GM12878 (cell line): ENCODE measurements around the gene SHH. TPM values are rescaled to one million over a fixed set of nuclear protein-coding genes. Genes with fewer than 3 reads are reported as not detected.

ENCODE experiments used
- ATAC-seq: fragments of 200-7000 bp; cut with Tn5 transposase; 3 replicates; pipeline ENCODE4 v1.9.1; 2020; ENCODE audit warnings: mild to moderate bottlenecking, moderate library complexity
- BruUV-seq: library from RNA; stranded (reverse); fragments of 400-500 nt; replicated peaks from 2 replicates; lab custom pipeline; 2021; lab: Mats Ljungman, UMichigan
- CTCF ChIA-PET: fragments of 300-600 bp; sonication (Branson Sonifier 250); formaldehyde crosslinking; extraction: SDS; loops from one replicate; lab custom pipeline; 2021; ENCODE audit warnings: inconsistent platforms; lab: Yijun Ruan, JAX
- POLR2A ChIA-PET: fragments of 350-600 bp; formaldehyde crosslinking; extraction: SDS; loops from one replicate; lab custom pipeline; 2021; ENCODE audit warnings: inconsistent platforms; lab: Charles Lee
- RAD21 ChIA-PET: fragments of 300-600 bp; sonication (Branson Sonifier 250); formaldehyde crosslinking; loops from one replicate; lab custom pipeline; 2023; ENCODE audit warnings: antibody characterized with exemption; ENCODE audit not compliant: unreplicated experiment; lab: Charles Lee
- SMC1A ChIA-PET: fragments of 300-600 bp; sonication (Branson Sonifier 250); formaldehyde crosslinking; loops from one replicate; lab custom pipeline; 2023; ENCODE audit not compliant: unreplicated experiment, uncharacterized antibody; lab: Charles Lee
- DNase-seq: peaks from one replicate; pipeline ENCODE4 v3.0.0-alpha.2; 2011; ENCODE audit warnings: low read depth, low spot score
- FAIRE-seq: peaks from 3 replicates; lab custom pipeline; 2011; peaks lifted over from hg19 to GRCh38; lab: Jason Lieb, UNC
- H2AFZ ChIP-seq: 2 replicates; pipeline ENCODE4 v1.6.0; 2011; ENCODE audit warnings: low read depth, low read length, control low read depth; ENCODE audit not compliant: control insufficient read depth
- H3K27ac ChIP-seq: 2 replicates; pipeline ENCODE4 v1.5.1; 2011; ENCODE audit warnings: control low read depth; ENCODE audit not compliant: control insufficient read depth, insufficient read depth
- H3K27me3 ChIP-seq, 2 experiments: replicated peaks in 1 of 2; 2 replicates each; pipeline versions ENCODE4 v1.6.0 to v1.6.1; 2011; ENCODE audit warnings: low read length in 1 of 2; ENCODE audit not compliant: control insufficient read depth in 2 of 2, insufficient read depth in 2 of 2
- H3K36me3 ChIP-seq, 2 experiments: 2 replicates each; pipeline ENCODE4 v1.5.1; 2011; ENCODE audit warnings: low read length in 1 of 2; ENCODE audit not compliant: control insufficient read depth in 2 of 2, insufficient read depth in 2 of 2
- H3K4me1 ChIP-seq: 2 replicates; pipeline ENCODE4 v1.6.1; 2011; ENCODE audit warnings: mild to moderate bottlenecking, low read length, moderate library complexity, mixed read lengths; ENCODE audit not compliant: control insufficient read depth, insufficient read depth
- H3K4me2 ChIP-seq: 2 replicates; pipeline ENCODE4 v1.6.0; 2011; ENCODE audit warnings: control low read depth; ENCODE audit not compliant: control insufficient read depth, insufficient read depth
- H3K4me3 ChIP-seq: fragments of 200-600 bp; sonication (generic); 2 replicates; pipeline ENCODE4 v1.5.1; 2016
- H3K79me2 ChIP-seq: 2 replicates; pipeline ENCODE4 v1.6.0; 2011; ENCODE audit warnings: low read length; ENCODE audit not compliant: control insufficient read depth, insufficient read depth
- H3K9ac ChIP-seq: 2 replicates; pipeline ENCODE4 v1.8.0; 2011; ENCODE audit warnings: low read length, control low read depth, mixed read lengths; ENCODE audit not compliant: control insufficient read depth, insufficient read depth
- H3K9me3 ChIP-seq: replicated peaks from 3 replicates; pipeline ENCODE4 v1.5.1; 2011; ENCODE audit warnings: mild to moderate bottlenecking, low read length; ENCODE audit not compliant: control insufficient read depth, insufficient read depth
- H4K20me1 ChIP-seq: 2 replicates; pipeline ENCODE4 v1.6.0; 2011; ENCODE audit not compliant: control insufficient read depth, insufficient read depth
- BCL11A ChIP-seq: IDR thresholded peaks from 2 replicates; pipeline ENCODE4 v1.6.1; 2011; ENCODE audit warnings: low read depth, low read length
- CBX5 ChIP-seq: sonication (generic); IDR thresholded peaks from 2 replicates; pipeline ENCODE4 v1.6.1; 2016; ENCODE audit warnings: low read depth, moderate library complexity, mild to moderate bottlenecking, inconsistent platforms
- CREM ChIP-seq: IDR thresholded peaks from 2 replicates; pipeline ENCODE4 v1.6.1; 2014; ENCODE audit warnings: antibody characterized with exemption, low read depth
- HCFC1 ChIP-seq: fragments of 150-350 bp; IDR thresholded peaks from 2 replicates; pipeline ENCODE4 v1.6.1; 2014; ENCODE audit warnings: low read length
- HDAC6 ChIP-seq: fragments of 200-600 bp; sonication (generic); IDR thresholded peaks from one replicate; pipeline ENCODE4 v1.8.0; 2017; ENCODE audit warnings: antibody characterized with exemption; ENCODE audit not compliant: unreplicated experiment
- JUND ChIP-seq: IDR thresholded peaks from 2 replicates; pipeline ENCODE4 v1.6.1; 2012; ENCODE audit warnings: low read depth, mild to moderate bottlenecking, low read length, improper control_type of control experiment, moderate library complexity
- NFYA ChIP-seq: IDR thresholded peaks from 2 replicates; pipeline ENCODE4 v1.6.1; 2011; ENCODE audit warnings: low read depth, mild to moderate bottlenecking, low read length, improper control_type of control experiment, borderline replicate concordance
- POLR2A ChIP-seq: IDR thresholded peaks from 2 replicates; pipeline ENCODE4 v1.6.1; 2011; ENCODE audit warnings: low read depth, mild to moderate bottlenecking, low read length
- SMAD1 ChIP-seq: fragments of 450-650 bp; IDR thresholded peaks from 2 replicates; pipeline ENCODE4 v1.6.1; 2018; ENCODE audit warnings: mild to moderate bottlenecking, low read depth; ENCODE audit not compliant: partially characterized antibody
- SREBF2 ChIP-seq: IDR thresholded peaks from 2 replicates; pipeline ENCODE4 v1.6.1; 2012; ENCODE audit warnings: mild to moderate bottlenecking, low read length
- SUZ12 ChIP-seq: fragments of 200-600 bp; sonication (generic); IDR thresholded peaks from one replicate; pipeline ENCODE4 v1.6.1; 2018; ENCODE audit warnings: antibody characterized with exemption, mild to moderate bottlenecking; ENCODE audit not compliant: unreplicated experiment
- WGBS: methylation state at CpG from one replicate; pipeline ENCODE4 v1.1.6; 2016; ENCODE audit warnings: low lambda C conversion rate; ENCODE audit not compliant: insufficient replicate concordance, insufficient coverage; ENCODE audit errors: missing lambda C conversion rate; 5-methylcytosine and 5-hydroxymethylcytosine counted together
- in situ Hi-C: fragments of 300-500 bp; cut with MboI; formaldehyde crosslinking; loops from 9 replicates; pipeline ENCODE4 v1.14.3; 2018; ENCODE audit warnings: mixed read lengths
- intact Hi-C: fragments of 100-400 bp; cut with micrococcal nuclease; formaldehyde crosslinking; loops from one replicate; pipeline ENCODE4 v1.14.2; 2022; ENCODE audit not compliant: unreplicated experiment
- polyA plus RNA-seq, 11 experiments: library from polyadenylated mRNA; depleted of rRNA in 4 of 11; unstranded in 6 of 11; stranded (reverse) in 5 of 11; fragments of >200 nt; fragmentation: Nextera tagmentation in 4 of 11; fragmentation: Illumina TruSeq in 1 of 11; extraction: Ambion mirVana in 4 of 11; extraction: Trizol in 1 of 11; gene quantifications; 1 replicate in 1 of 11; 2 replicates in 10 of 11; pipeline versions ENCODE4 v1.2.1 to v1.2.3, GENCODE V29; 2011 to 2016; ENCODE audit warnings: inconsistent platforms in 2 of 11, missing spikeins in 2 of 11, low read depth in 1 of 11
- total RNA-seq, 4 experiments: library from RNA; depleted of rRNA in 3 of 4; stranded (reverse); fragments of >200 nt in 3 of 4; fragmentation: Illumina TruSeq in 1 of 4; extraction: Trizol in 1 of 4; gene quantifications; 2 replicates each; pipeline versions ENCODE4 v1.2.1 to v1.2.3, GENCODE V29; 2013 to 2021
- TF ChIP-seq, protein P1 (sequence below): fragments of 450-650 bp; IDR thresholded peaks from 2 replicates; pipeline ENCODE4 v1.6.1; 2016; ENCODE audit warnings: mild to moderate bottlenecking
- TF ChIP-seq, protein P2 (sequence below): IDR thresholded peaks from 2 replicates; pipeline ENCODE4 v1.6.1; 2011; ENCODE audit warnings: borderline replicate concordance, low read depth, mild to moderate bottlenecking, moderate library complexity, mixed read lengths, low read length; ENCODE audit not compliant: insufficient read depth; ENCODE audit errors: extremely low read length
- TF ChIP-seq, protein P3 (sequence below): IDR thresholded peaks from 2 replicates; pipeline ENCODE4 v1.6.1; 2011; ENCODE audit warnings: low read depth, low read length, improper control_type of control experiment, borderline replicate concordance

Gene SHH
- total and polyA plus RNA-seq, 10 of the 15 experiments (the other 5 are each of a cell fraction or from before 2014, with no cell fraction given) = not detected

GRCh38 chr7:155803418-155804376 lies 8.6 kb downstream of the SHH start:
- POLR2A ChIA-PET = no interaction called here
- Histone ChIP-seq H3K79me2 (no peaks in the 10 kb centered on the region), H3K27me3 (peaks cover 6 to 11% of the 10 kb centered on the region in 2 experiments), H3K9me3 (no peaks in the 10 kb centered on the region), H3K36me3 (no peaks in the 10 kb centered on the region), H3K27ac (no peak overlapping the region), H3K4me1 (no peaks in the 10 kb centered on the region), H3K4me2 (peak overlapping the region; percentile 55), H4K20me1 (no peaks in the 10 kb centered on the region), H3K4me3 (no peak overlapping the region), H3K9ac (no peak overlapping the region), H2AFZ (no peak overlapping the region; the same call in 1 of the 2 replicates)
- intact Hi-C loops (no loop called here), in situ Hi-C loops (loop anchor here (25.0 kb wide), 1 partner anchor 1459 kb away; no protein-coding TSS in a partner anchor)
- CTCF ChIA-PET = no interaction called here
- no peak for ATAC-seq
- SMC1A ChIA-PET = no interaction called here
- TF ChIP-seq SUZ12 (peak; percentile 24), CREM (no peak), HDAC6 (peak; percentile 29)
- 19% methylated on average over 53 of the region's 96 CpGs for WGBS
- FAIRE-seq = no peak
- no TSS peak for BruUV-seq
- no peak for DNase-seq
- RAD21 ChIA-PET = interaction anchor here (0.6 kb wide), 1 partner anchor 969 kb away, joined by 3 read pairs; no protein-coding TSS in a partner anchor

GRCh38 chr7:155802906-155803417 lies 9.3 kb downstream of the SHH start:
- Histone ChIP-seq H2AFZ (no peak overlapping the region), H3K9me3 (no peaks in the 10 kb centered on the region), H3K9ac (no peak overlapping the region), H3K4me3 (no peak overlapping the region), H3K36me3 (no peaks in the 10 kb centered on the region), H3K4me1 (no peaks in the 10 kb centered on the region), H3K27ac (no peak overlapping the region), H3K4me2 (no peak overlapping the region; the same call in 1 of the 2 replicates), H3K27me3 (peaks cover 6 to 11% of the 10 kb centered on the region in 2 experiments), H4K20me1 (no peaks in the 10 kb centered on the region), H3K79me2 (no peaks in the 10 kb centered on the region)
- WGBS = 77% methylated on average over 36 of the region's 70 CpGs
- ChIA-PET POLR2A (no interaction called here), SMC1A (no interaction called here), CTCF (no interaction called here), RAD21 (no interaction called here)
- DNase-seq (no peak), FAIRE-seq (no peak), ATAC-seq (no peak)
- no TSS peak for BruUV-seq
- in situ Hi-C loops (loop anchor here (25.0 kb wide), 1 partner anchor 1459 kb away; no protein-coding TSS in a partner anchor), intact Hi-C loops (no loop called here)
- TF ChIP-seq, protein P1, sequence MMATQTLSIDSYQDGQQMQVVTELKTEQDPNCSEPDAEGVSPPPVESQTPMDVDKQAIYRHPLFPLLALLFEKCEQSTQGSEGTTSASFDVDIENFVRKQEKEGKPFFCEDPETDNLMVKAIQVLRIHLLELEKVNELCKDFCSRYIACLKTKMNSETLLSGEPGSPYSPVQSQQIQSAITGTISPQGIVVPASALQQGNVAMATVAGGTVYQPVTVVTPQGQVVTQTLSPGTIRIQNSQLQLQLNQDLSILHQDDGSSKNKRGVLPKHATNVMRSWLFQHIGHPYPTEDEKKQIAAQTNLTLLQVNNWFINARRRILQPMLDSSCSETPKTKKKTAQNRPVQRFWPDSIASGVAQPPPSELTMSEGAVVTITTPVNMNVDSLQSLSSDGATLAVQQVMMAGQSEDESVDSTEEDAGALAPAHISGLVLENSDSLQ = no peak
- TF ChIP-seq NFYA = no peak
- TF ChIP-seq HCFC1 = no peak
- no peak for TF ChIP-seq SREBF2
- no peak for TF ChIP-seq BCL11A
- TF ChIP-seq, protein P2, sequence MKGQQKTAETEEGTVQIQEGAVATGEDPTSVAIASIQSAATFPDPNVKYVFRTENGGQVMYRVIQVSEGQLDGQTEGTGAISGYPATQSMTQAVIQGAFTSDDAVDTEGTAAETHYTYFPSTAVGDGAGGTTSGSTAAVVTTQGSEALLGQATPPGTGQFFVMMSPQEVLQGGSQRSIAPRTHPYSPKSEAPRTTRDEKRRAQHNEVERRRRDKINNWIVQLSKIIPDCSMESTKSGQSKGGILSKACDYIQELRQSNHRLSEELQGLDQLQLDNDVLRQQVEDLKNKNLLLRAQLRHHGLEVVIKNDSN = no peak
- TF ChIP-seq, protein P3, sequence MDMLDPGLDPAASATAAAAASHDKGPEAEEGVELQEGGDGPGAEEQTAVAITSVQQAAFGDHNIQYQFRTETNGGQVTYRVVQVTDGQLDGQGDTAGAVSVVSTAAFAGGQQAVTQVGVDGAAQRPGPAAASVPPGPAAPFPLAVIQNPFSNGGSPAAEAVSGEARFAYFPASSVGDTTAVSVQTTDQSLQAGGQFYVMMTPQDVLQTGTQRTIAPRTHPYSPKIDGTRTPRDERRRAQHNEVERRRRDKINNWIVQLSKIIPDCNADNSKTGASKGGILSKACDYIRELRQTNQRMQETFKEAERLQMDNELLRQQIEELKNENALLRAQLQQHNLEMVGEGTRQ = no peak
- TF ChIP-seq JUND = no peak
- TF ChIP-seq CBX5 = no peak
- TF ChIP-seq POLR2A = no peak
- no peak for TF ChIP-seq SMAD1
